GM12891 (cell line): ENCODE data around the gene TMEM252.

ENCODE experiments used
- POLR2A ChIP-seq: IDR thresholded peaks from 2 replicates; pipeline ENCODE4 v1.6.1; 2011; ENCODE audit warnings: low read depth, low read length, control low read depth
- POLR2AphosphoS5 ChIP-seq: IDR thresholded peaks from 2 replicates; pipeline ENCODE4 v1.6.1; 2011; ENCODE audit warnings: low read depth, low read length, control low read depth
- POU2F2 ChIP-seq: IDR thresholded peaks from 2 replicates; pipeline ENCODE4 v1.6.1; 2011; ENCODE audit warnings: low read depth, mild to moderate bottlenecking, control low read depth, low read length, moderate library complexity

DNA sequence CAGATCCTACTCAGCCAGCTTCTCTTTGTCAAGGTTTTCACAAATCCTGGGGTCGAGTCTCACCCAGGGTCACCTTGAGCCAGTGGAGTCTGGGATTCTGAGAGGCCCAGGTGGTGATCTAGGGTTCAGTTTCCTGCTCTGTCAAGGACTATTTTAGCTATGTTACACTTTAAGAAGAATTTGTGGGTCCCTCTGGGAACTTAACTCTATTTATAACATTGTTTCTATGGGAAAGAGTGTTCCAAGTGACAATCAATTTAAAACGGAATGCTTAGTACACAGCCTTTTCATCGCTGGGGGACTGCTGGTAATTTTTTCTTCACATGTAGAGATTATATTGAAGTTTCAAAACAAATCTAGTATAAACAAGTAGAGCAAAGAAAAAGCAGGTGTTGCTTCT is 26.9 kb upstream of the TMEM252 start:
- TF ChIP-seq POLR2A, result no peak
- TF ChIP-seq POU2F2, result no peak
- TF ChIP-seq POLR2AphosphoS5, result no peak
